Natural killer cell (primary cell): Measurements from ENCODE around the gene ADCY5. TPM values are rescaled to one million over a fixed set of nuclear protein-coding genes. Genes with fewer than 3 reads are reported as not detected.

Experiments used
- ATAC-seq, 3 donors: fragments of 150-1000 bp in 2 of 3; fragments of 200-7000 bp in 1 of 3; cut with Tn5 transposase; 1 replicate in 1 of 3; 2 replicates in 2 of 3; pipeline ENCODE4 v1.10.0; 2021; ENCODE audit warnings: mild to moderate bottlenecking in 2 of 3, moderate library complexity in 2 of 3
- DNase-seq, 2 donors: peaks; one replicate each; pipeline versions ENCODE4 v3.0.0 to v3.0.0-alpha.2; 2013 to 2021; ENCODE audit warnings: mixed read lengths in 1 of 2
- H3K27ac ChIP-seq: one replicate; pipeline ENCODE4 v1.5.1; 2013; ENCODE audit warnings: mild to moderate bottlenecking, low read length
- H3K27me3 ChIP-seq: one replicate; pipeline ENCODE4 v1.6.1; 2013; ENCODE audit warnings: low read length; ENCODE audit not compliant: control insufficient read depth, insufficient read depth
- H3K36me3 ChIP-seq: one replicate; pipeline ENCODE4 v1.6.1; 2013; ENCODE audit warnings: low read length; ENCODE audit not compliant: control insufficient read depth, insufficient read depth
- H3K4me1 ChIP-seq: one replicate; pipeline ENCODE4 v1.6.1; 2013; ENCODE audit warnings: low read length; ENCODE audit not compliant: control insufficient read depth, insufficient read depth
- H3K4me3 ChIP-seq: one replicate; pipeline ENCODE4 v1.5.1; 2013; ENCODE audit warnings: low read length
- H3K9me3 ChIP-seq: one replicate; pipeline ENCODE4 v1.6.1; 2013; ENCODE audit warnings: low read length; ENCODE audit not compliant: control insufficient read depth, insufficient read depth
- H3K27ac Mint-ChIP-seq, 2 donors: one replicate each; pipeline ENCODE4 v1.8.0; 2022; ENCODE audit warnings: mild to moderate bottlenecking in 2 of 2, mixed read lengths in 2 of 2, moderate library complexity in 1 of 2
- H3K27me3 Mint-ChIP-seq, 2 donors: one replicate each; pipeline ENCODE4 v1.8.0; 2022; ENCODE audit warnings: low read depth in 2 of 2, mixed read lengths in 2 of 2
- H3K36me3 Mint-ChIP-seq: one replicate; pipeline ENCODE4 v1.8.0; 2022; ENCODE audit warnings: mixed read lengths
- H3K4me1 Mint-ChIP-seq, 2 donors: one replicate each; pipeline ENCODE4 v1.8.0; 2022; ENCODE audit warnings: mixed read lengths in 2 of 2
- H3K4me3 Mint-ChIP-seq: one replicate; pipeline ENCODE4 v1.8.0; 2022; ENCODE audit warnings: mild to moderate bottlenecking, moderate library complexity, mixed read lengths
- H3K9me3 Mint-ChIP-seq, 2 donors: one replicate each; pipeline ENCODE4 v1.8.0; 2022; ENCODE audit warnings: mixed read lengths in 2 of 2
- WGBS: methylation state at CpG from one replicate; pipeline ENCODE4 v1.1.7; 2013; ENCODE audit warnings: missing lambda C conversion rate; ENCODE audit not compliant: insufficient coverage; 5-methylcytosine and 5-hydroxymethylcytosine counted together
- intact Hi-C: fragments of 100-400 bp; cut with micrococcal nuclease; formaldehyde crosslinking; loops from one replicate; pipeline ENCODE4 v1.14.2; 2022
- total RNA-seq, 4 donors: library from RNA; stranded (reverse); fragments of 120-200 nt in 1 of 4; gene quantifications; one replicate each; pipeline versions ENCODE4 v1.2.3 to v1.2.4, GENCODE V29; 2013 to 2022
- TF ChIP-seq, protein P1 (sequence below): fragments of 200-600 bp; IDR thresholded peaks from one replicate; pipeline ENCODE4 v1.8.0; 2022; ENCODE audit warnings: antibody characterized with exemption

Gene ADCY5
- total RNA-seq, 3 donors from 2014 or later (not counting 1 experiment from before 2014, with no cell fraction given) = not detected

DNA sequence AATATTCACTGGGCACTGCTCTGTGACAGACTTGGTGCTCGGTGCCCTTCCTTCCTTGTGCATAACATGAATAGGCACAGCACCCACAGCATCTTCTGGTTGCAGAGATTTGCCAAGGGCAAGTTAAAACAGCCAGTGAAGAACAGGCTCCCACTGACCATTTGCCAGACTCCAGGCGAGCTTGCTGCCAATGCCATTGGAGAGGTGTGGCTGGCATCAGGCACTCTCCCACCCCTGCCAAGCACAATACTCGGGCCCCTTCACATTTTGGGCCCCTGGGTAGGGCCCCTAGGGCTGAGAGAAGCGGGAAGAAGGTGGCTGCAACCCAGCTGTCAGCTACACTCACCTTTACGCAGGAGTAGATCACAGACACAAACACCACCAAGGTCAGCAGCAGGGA is 135.0 kb downstream of the ADCY5 start:
- H3K27me3 Mint-ChIP-seq = peaks cover 4 to 28% of the 10 kb centered on the region in 2 donors
- H3K4me1 Mint-ChIP-seq = no peaks in the 10 kb centered on the region
- Histone ChIP-seq H3K9me3 (no peaks in the 10 kb centered on the region), H3K4me1 (no peaks in the 10 kb centered on the region), H3K27me3 (no peaks in the 10 kb centered on the region), H3K36me3 (no peaks in the 10 kb centered on the region), H3K4me3 (no peak overlapping the region), H3K27ac (no peak overlapping the region)
- 69% methylated on average over 5 of the region's 5 CpGs for WGBS
- H3K27ac Mint-ChIP-seq = no peak overlapping the region
- H3K4me3 Mint-ChIP-seq = no peak overlapping the region
- TF ChIP-seq, protein P1, sequence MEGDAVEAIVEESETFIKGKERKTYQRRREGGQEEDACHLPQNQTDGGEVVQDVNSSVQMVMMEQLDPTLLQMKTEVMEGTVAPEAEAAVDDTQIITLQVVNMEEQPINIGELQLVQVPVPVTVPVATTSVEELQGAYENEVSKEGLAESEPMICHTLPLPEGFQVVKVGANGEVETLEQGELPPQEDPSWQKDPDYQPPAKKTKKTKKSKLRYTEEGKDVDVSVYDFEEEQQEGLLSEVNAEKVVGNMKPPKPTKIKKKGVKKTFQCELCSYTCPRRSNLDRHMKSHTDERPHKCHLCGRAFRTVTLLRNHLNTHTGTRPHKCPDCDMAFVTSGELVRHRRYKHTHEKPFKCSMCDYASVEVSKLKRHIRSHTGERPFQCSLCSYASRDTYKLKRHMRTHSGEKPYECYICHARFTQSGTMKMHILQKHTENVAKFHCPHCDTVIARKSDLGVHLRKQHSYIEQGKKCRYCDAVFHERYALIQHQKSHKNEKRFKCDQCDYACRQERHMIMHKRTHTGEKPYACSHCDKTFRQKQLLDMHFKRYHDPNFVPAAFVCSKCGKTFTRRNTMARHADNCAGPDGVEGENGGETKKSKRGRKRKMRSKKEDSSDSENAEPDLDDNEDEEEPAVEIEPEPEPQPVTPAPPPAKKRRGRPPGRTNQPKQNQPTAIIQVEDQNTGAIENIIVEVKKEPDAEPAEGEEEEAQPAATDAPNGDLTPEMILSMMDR = no peak
- no peaks in the 10 kb centered on the region for H3K9me3 Mint-ChIP-seq
- no peaks in the 10 kb centered on the region for H3K36me3 Mint-ChIP-seq
- DNase-seq (no peak), ATAC-seq (no peak)
- intact Hi-C loops = no loop called here

DNA sequence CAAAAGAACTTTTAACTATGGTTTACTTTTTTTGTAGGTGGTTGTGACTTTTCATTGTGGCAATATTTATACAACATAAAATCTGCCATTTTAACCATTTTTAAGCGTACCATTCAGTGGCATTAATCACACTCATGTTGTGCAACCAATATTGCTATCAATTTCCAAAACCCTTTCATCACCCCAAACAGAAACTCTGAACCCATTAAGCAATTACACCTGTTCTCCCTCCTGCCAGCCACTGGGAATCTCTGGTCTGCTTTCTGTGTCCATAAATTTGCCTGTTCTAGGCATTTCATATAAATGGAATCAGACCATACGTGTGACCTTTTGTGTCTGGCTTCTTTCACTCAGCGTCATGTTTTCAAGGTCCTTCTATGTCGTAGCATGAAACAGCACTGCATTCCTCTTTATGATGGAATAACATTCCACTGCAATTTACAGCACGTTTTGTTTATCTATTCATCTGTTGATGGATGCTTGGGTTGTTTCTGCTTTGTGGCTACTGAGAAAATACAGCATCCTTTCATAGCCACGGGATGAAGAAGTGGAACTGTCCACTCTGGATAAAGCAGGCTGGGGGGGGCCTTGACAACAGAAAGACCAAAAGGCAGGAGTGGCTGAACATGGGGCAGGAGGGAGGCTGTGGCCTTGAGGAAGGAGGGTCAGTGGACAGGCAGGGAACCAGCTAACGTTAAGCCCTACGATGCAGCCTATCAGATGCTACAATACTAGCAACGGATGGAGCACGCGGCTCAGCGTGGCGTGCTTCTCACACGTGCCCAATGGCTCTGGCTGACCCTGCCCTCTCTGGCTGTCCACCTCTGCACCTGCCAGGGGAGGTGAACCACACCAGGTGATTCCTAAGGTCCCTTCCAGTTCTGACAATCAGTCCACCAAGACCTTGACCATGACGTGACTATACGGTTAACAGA is 136.3 kb downstream of the ADCY5 start:
- no peaks in the 10 kb centered on the region for H3K9me3 Mint-ChIP-seq
- Histone ChIP-seq H3K4me1 (no peaks in the 10 kb centered on the region), H3K9me3 (no peaks in the 10 kb centered on the region), H3K36me3 (no peaks in the 10 kb centered on the region), H3K27me3 (no peaks in the 10 kb centered on the region), H3K4me3 (no peak overlapping the region), H3K27ac (no peak overlapping the region)
- 89% methylated on average over 15 of the region's 16 CpGs for WGBS
- H3K4me3 Mint-ChIP-seq = no peak overlapping the region
- no peak overlapping the region for H3K27ac Mint-ChIP-seq
- TF ChIP-seq, protein P1 = no peak
- intact Hi-C loops = no loop called here
- no peak for ATAC-seq
- H3K36me3 Mint-ChIP-seq = no peaks in the 10 kb centered on the region
- H3K4me1 Mint-ChIP-seq = no peaks in the 10 kb centered on the region
- peaks cover 4 to 28% of the 10 kb centered on the region in 2 donors for H3K27me3 Mint-ChIP-seq
- no peak for DNase-seq

DNA sequence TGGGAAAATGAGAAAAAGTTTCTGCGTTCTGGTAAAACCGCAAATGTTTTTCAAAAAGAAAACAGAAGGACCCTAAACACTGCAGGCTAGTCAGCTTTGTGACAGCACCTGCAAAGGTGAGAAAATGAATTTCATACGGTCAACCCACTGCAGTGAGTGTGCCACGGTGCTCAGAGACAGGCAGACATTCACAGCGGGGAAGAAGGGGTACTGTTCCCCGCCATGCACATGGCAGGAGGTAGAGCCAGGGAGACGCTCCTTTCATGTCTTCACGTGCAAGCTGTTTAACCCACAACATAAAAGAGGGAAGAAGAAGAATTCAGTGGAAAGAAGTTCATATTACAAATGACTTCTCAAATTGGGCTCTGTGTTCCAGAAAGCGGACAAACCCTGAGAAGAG is 137.7 kb downstream of the ADCY5 start:
- Mint-ChIP-seq H3K9me3 (no peaks in the 10 kb centered on the region), H3K27ac (no peak overlapping the region), H3K36me3 (no peaks in the 10 kb centered on the region), H3K4me1 (no peaks in the 10 kb centered on the region), H3K27me3 (peaks cover 8 to 24% of the 10 kb centered on the region in 2 donors), H3K4me3 (no peak overlapping the region)
- intact Hi-C loops = no loop called here
- H3K4me1 ChIP-seq = no peaks in the 10 kb centered on the region
- DNase-seq = no peak
- TF ChIP-seq, protein P1 = no peak
- H3K27me3 ChIP-seq = no peaks in the 10 kb centered on the region
- H3K27ac ChIP-seq = no peak overlapping the region
- H3K9me3 ChIP-seq = no peaks in the 10 kb centered on the region
- H3K4me3 ChIP-seq = no peak overlapping the region
- 88% methylated on average over 7 of the region's 9 CpGs for WGBS
- ATAC-seq = no peak
- H3K36me3 ChIP-seq = no peaks in the 10 kb centered on the region
